HUDEP-2 (cell line): ENCODE results near the gene CRACDL.
"Not testable (repeated sequence)": the region's sequence is repeated elsewhere in the genome, so short reads cannot be mapped to it uniquely, and the experiment has no call there.

Source experiments
- DNase-seq, 76 experiments: peaks; one replicate each; lab custom pipeline; 2025; ENCODE audit not compliant: unreplicated experiment in 76 of 76; lab: John Stamatoyannopoulos, UW

The CRACDL gene

GRCh38 chr2:98907966-98908905, 27.8 kb downstream of the CRACDL start:
- DNase-seq = no peak

- no peak for DNase-seq
Observed at GRCh38 chr2:98907385-98907784, 28.6 kb downstream of the CRACDL start.

GRCh38 chr2:98903767-98904485, 32.1 kb downstream of the CRACDL start:
- no peak for DNase-seq

GRCh38 chr2:98903064-98903355, 33.0 kb downstream of the CRACDL start:
- no peak for DNase-seq

- no peak for DNase-seq
Observed at GRCh38 chr2:98902209-98903063, 33.6 kb downstream of the CRACDL start.

GRCh38 chr2:98901702-98902101, 34.3 kb downstream of the CRACDL start:
- DNase-seq = no peak

- no peak for DNase-seq
Observed at GRCh38 chr2:98901291-98901690, 34.7 kb downstream of the CRACDL start.

- DNase-seq = no peak
Observed at GRCh38 chr2:98900721-98901120, 35.3 kb downstream of the CRACDL start.

- not testable (repeated sequence) for DNase-seq
Observed at GRCh38 chr2:98899703-98900078, 36.3 kb downstream of the CRACDL start.

- no peak for DNase-seq
Observed at GRCh38 chr2:98899041-98899702, 36.9 kb downstream of the CRACDL start.

GRCh38 chr2:98898423-98898841, 37.6 kb downstream of the CRACDL start:
- DNase-seq = no peak

- DNase-seq = no peak
Observed at GRCh38 chr2:98897746-98898145, 38.3 kb downstream of the CRACDL start.

GRCh38 chr2:98896944-98897343, 39.1 kb downstream of the CRACDL start:
- no peak for DNase-seq

- DNase-seq = no peak
Observed at GRCh38 chr2:98896416-98896815, 39.6 kb downstream of the CRACDL start.

GRCh38 chr2:98895901-98896300, 40.1 kb downstream of the CRACDL start:
- no peak for DNase-seq

- DNase-seq = no peak
Observed at GRCh38 chr2:98895221-98895620, 40.8 kb downstream of the CRACDL start.

- no peak for DNase-seq
Observed at GRCh38 chr2:98894331-98895000, 41.6 kb downstream of the CRACDL start.

- no peak for DNase-seq
Observed at GRCh38 chr2:98893911-98894321, 42.1 kb downstream of the CRACDL start.

- DNase-seq = no peak
Observed at GRCh38 chr2:98892871-98893270, 43.2 kb downstream of the CRACDL start.

GRCh38 chr2:98891591-98891990, 44.4 kb downstream of the CRACDL start:
- no peak for DNase-seq
